Left colon (tissue), 2 donors: ENCODE data around the gene MDN1. TPM values are rescaled to one million over a fixed set of nuclear protein-coding genes. Genes with fewer than 3 reads are reported as not detected.
"Not testable (repeated sequence)": the region's sequence is repeated elsewhere in the genome, so short reads cannot be mapped to it uniquely, and the experiment has no call there.

Experiments
- ATAC-seq: fragments of 200-7000 bp; cut with Tn5 transposase; one replicate; pipeline ENCODE4 v1.9.1; 2020; ENCODE audit warnings: mild to moderate bottlenecking, moderate library complexity
- DNase-seq, 2 donors: peaks; one replicate each; pipeline ENCODE4 v3.0.0-alpha.2; 2020
- intact Hi-C, 2 donors: fragments of 100-400 bp; cut with DNase I in 1 of 2; cut with micrococcal nuclease in 1 of 2; formaldehyde crosslinking; loops; one replicate each; pipeline versions ENCODE4 v1.11.2 to v1.14.0; 2022; cut with DNase I, micrococcal nuclease
- total RNA-seq, 2 donors: library from RNA; stranded (reverse); fragmentation: NEBNext Ultra II Directional; extraction: Animal tissue kit (Norgen Biotek cat#: 25700); gene quantifications; one replicate each; pipeline ENCODE4 v1.2.1, GENCODE V29; 2021
- donor health status: DM: no; HTN: no; CAD: no.
- donor health status: DM: yes; HTN: yes; CAD: no.

Gene MDN1
- total RNA-seq, 2 donors from 2014 or later, result 21.6 to 25.7 TPM

DNA sequence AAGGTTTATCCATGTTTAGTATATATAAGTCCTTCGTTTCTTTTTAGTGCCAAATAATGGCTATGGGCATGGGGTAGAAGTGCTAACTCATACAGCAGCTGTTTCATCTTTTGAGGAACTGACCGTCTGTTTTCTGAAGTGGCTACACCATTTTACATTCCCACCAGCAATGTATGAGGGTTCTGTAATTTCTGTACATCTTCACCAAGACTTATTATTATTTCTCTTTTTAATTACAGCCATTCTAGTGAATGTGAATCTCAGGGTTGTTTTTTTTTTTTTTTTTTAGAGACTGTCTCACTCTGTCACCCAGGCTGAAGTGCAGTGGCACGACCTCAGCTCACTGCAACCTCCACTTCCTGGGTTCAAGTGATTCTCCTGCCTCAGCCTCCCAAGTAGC is 183.2 kb downstream of the MDN1 start:
- DNase-seq, ATAC-seq, intact Hi-C loops: not testable (repeated sequence)

DNA sequence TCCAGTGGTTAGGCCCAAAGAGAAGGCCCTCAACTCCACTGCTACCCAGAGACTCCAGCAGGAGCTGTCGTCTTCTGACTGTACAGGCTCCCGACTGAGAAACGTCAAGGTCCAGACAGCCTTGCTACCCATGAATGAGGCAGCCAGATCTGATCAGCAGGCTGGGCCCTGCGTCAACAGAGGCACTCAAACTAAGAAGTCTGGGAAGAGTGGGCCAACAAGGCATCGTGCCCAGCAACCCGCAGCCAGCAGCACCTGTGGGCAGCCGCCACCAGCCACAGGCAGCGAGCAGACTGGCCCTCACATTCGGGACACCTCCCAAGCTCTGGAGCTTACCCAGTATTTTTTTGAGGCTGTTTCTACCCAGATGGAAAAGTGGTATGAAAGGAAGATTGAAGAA is 189.1 kb downstream of the MDN1 start:
- no peak for DNase-seq
- intact Hi-C loops, result no loop called here
- ATAC-seq, result no peak

DNA sequence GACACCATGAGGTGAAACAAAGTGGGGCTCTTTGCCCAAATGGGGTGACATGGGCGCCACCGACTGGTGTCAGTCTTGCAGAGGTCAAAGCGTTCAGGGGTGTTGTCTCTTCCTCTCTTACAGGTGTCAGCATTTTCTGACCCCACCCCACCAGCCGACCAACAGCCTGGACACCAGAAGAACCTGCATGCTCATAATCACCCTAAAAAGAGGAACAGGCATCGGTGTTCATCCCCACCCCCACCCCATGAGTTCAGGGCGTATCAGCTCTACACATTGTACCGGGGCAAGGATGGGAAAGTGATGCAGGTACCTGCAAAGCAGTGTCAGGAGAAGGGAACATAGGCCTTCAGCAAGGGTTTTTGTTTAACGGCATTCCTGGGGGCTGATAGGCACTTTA is 195.8 kb downstream of the MDN1 start:
- no peak for DNase-seq

DNA sequence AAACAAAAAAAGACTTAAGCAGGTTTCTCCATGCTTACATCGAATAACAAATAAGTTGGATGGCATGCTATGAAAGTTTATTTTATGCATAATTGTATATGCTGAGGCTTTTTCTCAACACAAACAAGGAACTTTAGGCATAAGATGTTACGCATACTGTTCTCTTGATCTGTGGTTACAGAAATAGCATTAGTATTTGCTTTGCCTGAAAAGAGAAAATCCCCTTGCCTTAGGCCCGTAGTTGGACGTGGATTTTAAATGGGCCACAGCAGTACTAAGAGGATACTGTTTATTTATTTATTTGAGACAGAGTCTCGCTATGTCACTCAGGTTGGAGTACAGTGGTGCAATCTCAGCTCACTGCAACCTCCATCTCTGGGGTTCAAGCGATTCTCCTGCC is 200.0 kb downstream of the MDN1 start:
- intact Hi-C loops, result no loop called here
- no peak for ATAC-seq
- no peak for DNase-seq

More for the DNA sequence above, 195.8 kb downstream of the MDN1 start:
- intact Hi-C loops, result no loop called here
- no peak for ATAC-seq

DNA sequence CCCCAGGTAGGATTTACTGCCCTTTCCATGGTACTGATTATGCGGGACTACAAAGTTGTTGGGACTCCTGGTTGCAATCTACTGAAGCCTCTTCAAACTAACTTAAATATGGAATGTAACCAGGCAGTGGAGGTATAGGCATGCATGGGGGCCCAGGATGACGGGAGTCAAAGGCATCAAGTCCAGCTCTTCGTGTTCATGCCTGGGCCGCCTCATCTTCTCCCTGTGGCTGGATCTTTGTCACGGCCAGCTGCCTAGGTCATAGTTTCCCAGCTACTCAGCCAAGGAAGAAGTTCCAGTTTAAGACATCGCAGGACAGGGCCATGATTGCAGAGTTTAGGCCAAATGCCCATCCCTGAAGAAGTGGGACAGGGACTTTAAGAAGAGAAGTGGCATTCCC is 201.6 kb downstream of the MDN1 start:
- no peak for ATAC-seq
- intact Hi-C loops, result no loop called here
- no peak for DNase-seq

- intact Hi-C loops, result no loop called here
- DNase-seq (no peak), ATAC-seq (no peak)
Observed at GRCh38 chr6:89616531-89616930, 203.1 kb downstream of the MDN1 start.

DNA sequence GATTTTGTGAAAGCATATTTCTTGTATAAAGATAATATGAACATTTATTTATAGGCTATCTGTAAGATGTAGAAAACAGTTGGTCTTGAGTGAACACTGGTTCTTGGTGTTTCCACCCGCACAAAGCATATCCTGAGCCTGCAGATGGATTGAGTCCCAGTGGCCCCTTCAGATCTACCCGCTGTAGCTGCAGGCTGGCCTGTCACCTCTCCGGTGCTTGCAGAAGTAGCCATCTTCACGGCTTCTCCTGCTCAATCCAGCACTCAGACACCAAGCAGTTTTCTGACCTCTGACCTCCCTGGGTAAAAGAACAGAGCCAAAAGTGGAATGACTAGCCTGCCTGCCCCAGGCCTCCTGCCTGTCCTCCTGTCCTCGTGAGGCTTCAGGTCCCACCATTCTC is 203.7 kb downstream of the MDN1 start:
- ATAC-seq, result no peak
- DNase-seq, result no peak
- intact Hi-C loops, result no loop called here

GRCh38 chr6:89613790-89614189 is 205.8 kb downstream of the MDN1 start:
- ATAC-seq, result no peak
- intact Hi-C loops, result loop anchor here in 1 of 2 donors (5.0 kb wide), 1 partner anchor 181 kb away; the partner anchor contains the start of gene ANKRD6
- DNase-seq, result no peak

GRCh38 chr6:89612121-89612520 is 207.5 kb downstream of the MDN1 start:
- DNase-seq, result no peak
- intact Hi-C loops, result loop anchor here in 1 of 2 donors (5.0 kb wide), 1 partner anchor 180 kb away; the partner anchor contains the start of gene ANKRD6
- ATAC-seq, result no peak

DNA sequence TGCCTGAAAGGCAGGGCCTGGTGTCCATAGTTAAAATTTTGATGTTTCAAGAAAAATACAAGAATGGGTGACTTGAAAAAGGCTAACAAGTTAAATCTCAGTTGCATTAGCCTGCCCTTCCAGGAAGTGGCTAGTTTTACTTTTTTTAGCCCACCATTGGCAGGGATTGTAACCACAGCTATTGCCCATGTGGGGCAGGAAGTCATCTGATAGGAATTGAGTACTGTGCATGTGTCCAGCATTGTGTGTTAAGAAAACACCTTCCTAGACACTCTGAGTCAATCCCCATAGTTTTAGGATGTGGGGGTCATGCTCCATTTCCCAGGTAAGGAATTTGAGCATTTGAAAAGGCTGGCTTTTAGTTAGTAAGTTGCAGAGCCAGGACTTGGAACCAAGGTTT is 207.9 kb downstream of the MDN1 start:
- intact Hi-C loops, result loop anchor here in 1 of 2 donors (5.0 kb wide), 1 partner anchor 179 kb away; the partner anchor contains the start of gene ANKRD6
- DNase-seq (no peak), ATAC-seq (no peak)

DNA sequence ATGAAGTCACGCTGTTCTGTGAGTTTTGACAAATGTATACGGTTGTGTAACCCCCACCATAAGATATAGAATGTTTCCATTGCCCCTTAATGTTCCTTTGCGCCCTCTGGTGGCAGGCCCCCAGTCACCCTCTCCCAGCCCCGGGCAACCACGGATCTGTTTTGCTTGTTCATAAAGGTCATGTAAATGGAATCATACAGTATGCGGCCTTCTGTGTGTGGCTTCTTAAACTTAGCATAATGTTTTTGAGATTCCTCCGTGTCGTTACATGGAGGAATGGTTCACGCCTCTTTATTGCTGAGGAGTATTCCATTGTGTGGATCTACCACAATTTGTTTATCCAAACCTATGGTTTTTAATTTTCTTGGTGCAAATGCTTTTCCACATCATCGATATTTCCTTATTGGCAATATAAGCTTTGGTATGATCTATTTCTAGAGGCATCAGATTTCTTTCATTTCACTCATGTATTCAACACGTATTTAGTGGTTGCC is 209.4 kb downstream of the MDN1 start:
- intact Hi-C loops, result loop anchor here in 1 of 2 donors (5.0 kb wide), 1 partner anchor 178 kb away; the partner anchor contains the start of gene ANKRD6
- ATAC-seq (peak; percentile 76), DNase-seq (peak; percentile 45 to 84)

GRCh38 chr6:89605861-89606260 is 213.7 kb downstream of the MDN1 start:
- ATAC-seq (no peak), DNase-seq (no peak)
- intact Hi-C loops, result loop anchor here in 1 of 2 donors (5.0 kb wide), 1 partner anchor 174 kb away; the partner anchor contains the start of gene ANKRD6

- intact Hi-C loops, result loop anchor here in 1 of 2 donors (5.0 kb wide), 1 partner anchor 172 kb away; the partner anchor contains the start of gene ANKRD6
- ATAC-seq, result no peak
- DNase-seq, result no peak
Observed at GRCh38 chr6:89604653-89605052, 214.9 kb downstream of the MDN1 start.

GRCh38 chr6:89602166-89602565 is 217.4 kb downstream of the MDN1 start:
- DNase-seq, result no peak
- intact Hi-C loops, result no loop called here
- ATAC-seq, result no peak

GRCh38 chr6:89599727-89600126 is 219.9 kb downstream of the MDN1 start:
- ATAC-seq, result no peak
- intact Hi-C loops, result no loop called here
- no peak for DNase-seq

GRCh38 chr6:89597988-89598387 is 221.6 kb downstream of the MDN1 start:
- intact Hi-C loops, result no loop called here
- ATAC-seq (no peak), DNase-seq (no peak)

GRCh38 chr6:89597372-89597771 is 222.2 kb downstream of the MDN1 start:
- intact Hi-C loops, result no loop called here
- DNase-seq, result no peak
- ATAC-seq, result no peak

- DNase-seq (no peak), ATAC-seq (no peak)
- intact Hi-C loops, result no loop called here
Observed at GRCh38 chr6:89596484-89596883, 223.1 kb downstream of the MDN1 start.

DNA sequence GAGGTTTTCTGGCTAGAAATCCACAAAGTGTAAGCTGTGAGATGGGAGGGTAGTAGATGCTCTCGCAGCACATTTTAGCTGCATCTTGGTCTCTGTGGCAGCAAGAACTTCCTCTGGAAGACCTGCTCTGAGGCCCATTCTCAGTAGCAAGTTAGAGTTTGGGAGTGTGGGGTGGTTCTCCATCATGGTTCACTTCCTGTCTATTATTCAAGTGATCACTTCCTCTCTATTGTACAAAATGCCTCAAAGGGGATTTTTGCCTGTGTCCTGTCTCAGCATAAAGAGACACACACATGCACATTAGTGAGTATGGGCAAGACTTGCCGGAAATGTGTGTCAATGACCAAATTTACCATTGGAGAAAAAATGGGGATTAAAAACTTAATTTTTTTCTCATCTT is 223.5 kb downstream of the MDN1 start:
- intact Hi-C loops, result no loop called here
- DNase-seq (no peak), ATAC-seq (no peak)
